H7 (cell line): ENCODE data around the gene NLE1. TPM values are rescaled to one million over a fixed set of nuclear protein-coding genes. Genes with fewer than 3 reads are reported as not detected.
"Not testable (repeated sequence)": the region's sequence is repeated elsewhere in the genome, so short reads cannot be mapped to it uniquely, and the experiment has no call there.

Experiments
- DNase-seq: peaks from one replicate; pipeline ENCODE4 v3.0.0; 2012
- H3K27me3 ChIP-seq: 2 replicates; pipeline ENCODE4 v1.6.0; 2011; ENCODE audit warnings: mild to moderate bottlenecking, low read length; ENCODE audit not compliant: control insufficient read depth, insufficient read depth
- H3K36me3 ChIP-seq: replicated peaks from 2 replicates; pipeline ENCODE4 v1.5.1; 2011; ENCODE audit warnings: low read length; ENCODE audit not compliant: control insufficient read depth, insufficient read depth
- H3K4me3 ChIP-seq: 2 replicates; pipeline ENCODE4 v1.5.1; 2011; ENCODE audit warnings: low read depth, mild to moderate bottlenecking, control low read depth, low read length, moderate library complexity; ENCODE audit not compliant: insufficient read depth
- total RNA-seq: library from RNA; depleted of rRNA; stranded (reverse); fragments of >200 nt; shearing (Covaris generic); gene quantifications from 2 replicates; pipeline ENCODE4 v1.2.3, GENCODE V29; 2014

The NLE1 gene
- total RNA-seq, 1 experiment from 2014 or later = 61.7 TPM

DNA sequence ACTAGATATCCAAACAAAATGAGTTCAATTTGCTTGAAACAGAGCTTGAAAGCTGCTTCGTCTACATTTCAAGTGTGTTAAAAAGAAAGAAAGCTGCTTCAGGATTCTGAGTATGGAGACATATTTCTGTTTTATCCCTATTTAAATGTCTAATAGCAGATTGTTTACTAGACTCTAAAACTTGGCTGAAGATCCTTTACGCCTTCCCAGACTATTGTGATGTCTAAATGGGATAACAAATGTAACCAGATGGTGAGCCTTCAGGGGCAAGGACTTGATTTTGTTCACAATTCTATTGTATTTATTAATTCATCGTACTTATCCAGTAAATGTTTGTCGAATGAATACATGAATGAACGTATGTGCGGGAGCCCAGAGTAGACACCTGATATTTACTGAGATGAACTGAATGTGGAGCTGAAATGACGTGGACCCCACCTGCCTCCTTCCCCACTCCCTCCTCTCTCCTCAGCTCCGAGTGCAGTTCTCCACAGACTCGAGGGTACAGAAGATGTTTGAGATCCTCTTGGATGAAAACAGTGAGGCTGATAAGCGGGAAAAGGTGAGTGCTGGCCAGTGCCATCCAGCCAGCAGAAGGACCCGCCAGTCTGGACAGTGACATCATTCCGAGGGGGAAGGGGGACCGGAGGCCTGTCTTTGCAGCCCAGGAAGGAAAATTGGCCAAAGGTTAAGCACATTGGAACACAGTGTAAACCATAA, 10.5 kb upstream of the NLE1 start:
- no peak for DNase-seq
- no peak overlapping the region for H3K4me3 ChIP-seq
- no peaks in the 10 kb centered on the region for H3K36me3 ChIP-seq
- no peaks in the 10 kb centered on the region for H3K27me3 ChIP-seq

DNA sequence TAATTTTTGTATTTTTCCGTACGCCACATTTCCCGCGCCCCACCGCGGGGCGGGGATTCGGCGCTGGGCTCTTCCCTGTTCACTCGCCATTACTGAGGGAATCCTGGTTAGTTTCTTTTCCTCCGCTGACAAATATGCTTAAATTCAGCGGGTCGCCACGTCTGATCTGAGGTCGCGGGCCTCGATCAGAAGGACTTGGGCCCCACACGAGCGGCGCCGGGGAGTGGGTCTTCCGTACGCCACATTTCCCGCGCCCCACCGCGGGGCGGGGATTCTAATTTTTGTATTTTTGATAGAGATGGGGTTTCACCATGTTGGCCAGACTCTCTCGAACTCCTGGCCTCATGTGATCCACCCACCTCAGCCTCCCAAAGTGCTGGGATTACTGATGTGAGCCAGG, 9.0 kb upstream of the NLE1 start:
- not testable (repeated sequence) for DNase-seq, H3K27me3 ChIP-seq, H3K36me3 ChIP-seq, H3K4me3 ChIP-seq

DNA sequence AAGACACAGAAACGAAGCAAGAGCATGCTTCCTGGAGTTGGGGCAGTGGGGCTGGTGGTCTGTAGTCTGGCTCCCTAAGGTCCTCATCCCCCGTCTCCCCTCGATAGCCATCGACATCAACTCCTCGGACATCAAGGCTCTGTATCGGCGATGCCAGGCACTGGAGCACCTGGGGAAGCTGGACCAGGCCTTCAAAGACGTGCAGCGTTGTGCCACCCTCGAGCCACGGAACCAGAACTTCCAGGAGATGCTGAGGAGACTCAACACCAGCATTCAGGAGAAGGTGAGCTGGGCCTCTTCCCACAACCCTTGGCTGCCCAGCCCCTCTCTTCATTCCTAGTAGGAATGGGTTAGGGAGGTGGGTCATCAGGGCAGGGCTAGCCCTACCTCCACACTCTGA, 7.8 kb upstream of the NLE1 start:
- Histone ChIP-seq H3K36me3 (no peaks in the 10 kb centered on the region), H3K27me3 (no peaks in the 10 kb centered on the region), H3K4me3 (no peak overlapping the region)
- DNase-seq = no peak

DNA sequence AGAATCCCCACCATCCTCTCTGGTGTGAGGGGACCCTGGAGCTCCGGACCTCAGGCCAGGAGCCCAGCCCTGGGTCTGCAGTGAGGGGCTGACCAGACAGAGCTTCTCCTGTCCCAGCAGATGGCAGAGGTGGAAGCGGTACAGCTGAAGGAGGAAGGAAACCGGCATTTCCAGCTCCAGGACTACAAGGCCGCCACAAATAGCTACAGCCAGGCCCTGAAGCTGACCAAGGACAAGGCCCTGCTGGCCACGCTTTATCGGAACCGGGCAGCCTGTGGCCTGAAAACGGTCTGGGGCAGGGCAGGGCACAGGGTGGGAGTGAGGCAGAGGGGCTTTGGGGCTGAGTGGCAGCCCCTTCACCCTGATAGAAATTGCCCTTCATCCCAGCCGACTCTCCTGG, 6.0 kb upstream of the NLE1 start:
- DNase-seq = no peak
- no peak overlapping the region for H3K4me3 ChIP-seq
- no peaks in the 10 kb centered on the region for H3K27me3 ChIP-seq
- H3K36me3 ChIP-seq = no peaks in the 10 kb centered on the region

DNA sequence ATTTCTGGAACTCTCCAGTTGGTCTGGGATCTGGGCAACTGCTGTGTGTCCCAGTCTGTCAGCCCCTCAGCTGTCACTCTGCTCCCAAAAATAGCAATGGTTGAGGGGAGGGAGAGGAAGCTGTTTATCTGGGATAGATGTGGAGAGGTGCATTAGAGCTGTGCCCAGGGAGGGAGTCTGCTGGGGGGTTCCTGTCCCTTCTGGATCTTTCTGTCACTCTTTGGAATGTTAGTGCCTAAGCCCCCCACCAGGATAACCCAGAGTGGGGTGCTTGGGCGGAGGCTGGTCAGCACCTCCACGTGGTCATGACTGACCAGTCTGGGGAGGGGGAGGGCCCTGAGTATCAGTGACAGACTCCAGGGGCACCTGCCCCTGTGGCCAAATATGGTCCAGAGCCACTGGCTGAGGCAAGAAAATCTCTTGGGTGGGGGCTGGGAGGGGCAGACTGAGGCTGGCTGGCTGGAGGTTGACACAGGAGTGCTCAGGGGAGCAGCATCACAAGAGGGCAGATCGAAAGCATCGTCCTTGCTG, 5.3 kb upstream of the NLE1 start, which contains the start of gene UNC45B:
TSS of gene UNC45B (plus strand) at position 443 of the 531 bp plus-strand sequence. CDS start 447 bp downstream, outside the sequence.
- no peaks in the 10 kb centered on the region for H3K27me3 ChIP-seq

DNA sequence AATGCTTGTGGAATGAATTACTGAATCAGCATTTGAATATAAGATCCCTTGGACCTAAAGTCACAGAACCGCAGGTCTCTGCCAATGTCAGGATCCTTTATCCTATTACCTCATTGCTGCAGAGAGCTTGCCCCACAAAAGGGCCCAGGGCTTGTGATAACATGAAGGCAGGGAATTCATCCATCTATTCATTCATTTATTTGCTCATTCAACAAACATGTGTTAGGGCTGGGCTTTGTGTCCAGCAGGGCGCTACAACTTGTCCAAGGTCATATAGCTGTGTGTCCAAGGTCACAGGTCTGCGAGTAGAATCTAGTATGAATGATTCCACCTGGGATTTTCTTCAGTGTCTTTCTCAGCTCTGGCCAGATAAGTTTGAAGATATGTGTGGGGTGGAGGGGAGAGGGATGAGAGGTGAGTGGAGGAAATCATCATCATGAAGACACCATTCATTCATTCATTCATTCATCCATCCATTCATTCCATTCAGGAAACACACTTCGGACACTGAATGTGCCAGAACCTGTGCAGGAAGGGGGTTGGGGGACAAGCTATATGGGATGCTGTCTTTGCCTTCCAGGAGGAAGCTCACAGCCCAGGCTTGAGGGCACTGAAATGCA, 4.2 kb upstream of the NLE1 start:
- Histone ChIP-seq H3K27me3 (no peaks in the 10 kb centered on the region), H3K36me3 (no peaks in the 10 kb centered on the region)
- DNase-seq = no peak

More for the DNA sequence above, 5.3 kb upstream of the NLE1 start, which contains the start of gene UNC45B:
- DNase-seq = no peak
- no peak within 1 kb of the TSS for H3K4me3 ChIP-seq
- no peaks in the 10 kb centered on the region for H3K36me3 ChIP-seq

DNA sequence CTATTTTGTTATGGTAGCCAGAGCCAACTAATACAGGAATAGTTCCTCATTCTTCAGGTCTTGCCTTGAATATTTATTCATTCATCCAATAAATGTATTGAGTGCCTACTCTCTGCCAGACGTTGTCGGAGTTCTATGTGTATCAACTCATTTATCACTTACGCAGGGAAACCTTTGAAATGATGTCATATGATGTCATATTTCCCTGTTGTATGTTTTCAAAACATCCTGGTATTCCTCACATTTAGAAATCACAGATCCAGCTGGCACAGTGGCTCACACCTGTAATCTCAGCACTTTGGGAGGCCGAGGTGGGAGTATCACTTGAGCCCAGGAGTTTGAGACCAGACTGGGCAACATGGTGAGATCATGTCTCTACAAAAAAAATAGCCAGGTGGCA, 2.7 kb upstream of the NLE1 start:
- no peak for DNase-seq
- Histone ChIP-seq H3K27me3 (no peaks in the 10 kb centered on the region), H3K36me3 (no peaks in the 10 kb centered on the region), H3K4me3 (no peak overlapping the region)

More for the DNA sequence above, 4.2 kb upstream of the NLE1 start:
- no peak overlapping the region for H3K4me3 ChIP-seq

DNA sequence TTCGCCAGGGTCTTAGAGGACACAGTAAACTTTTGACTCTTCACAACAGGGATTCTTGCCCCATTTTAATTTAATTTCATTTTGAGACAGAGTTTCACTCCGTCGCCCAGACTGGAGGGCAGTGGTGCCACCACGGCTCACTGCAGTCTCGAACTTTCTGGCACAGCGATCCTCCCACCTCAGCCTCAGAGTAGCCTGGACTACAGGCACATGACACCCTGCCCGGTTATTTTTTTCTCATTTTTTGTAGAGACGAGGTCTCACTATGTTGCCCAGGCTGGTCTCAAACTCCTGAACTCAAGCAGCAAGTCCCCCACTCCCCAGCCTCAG, 329 bp upstream of the NLE1 start:
- no peak for DNase-seq
- Histone ChIP-seq H3K27me3 (no peaks in the 10 kb centered on the region), H3K36me3 (peaks cover 21% of the 10 kb centered on the region), H3K4me3 (no peak overlapping the region; the same call in 1 of the 2 replicates)

DNA sequence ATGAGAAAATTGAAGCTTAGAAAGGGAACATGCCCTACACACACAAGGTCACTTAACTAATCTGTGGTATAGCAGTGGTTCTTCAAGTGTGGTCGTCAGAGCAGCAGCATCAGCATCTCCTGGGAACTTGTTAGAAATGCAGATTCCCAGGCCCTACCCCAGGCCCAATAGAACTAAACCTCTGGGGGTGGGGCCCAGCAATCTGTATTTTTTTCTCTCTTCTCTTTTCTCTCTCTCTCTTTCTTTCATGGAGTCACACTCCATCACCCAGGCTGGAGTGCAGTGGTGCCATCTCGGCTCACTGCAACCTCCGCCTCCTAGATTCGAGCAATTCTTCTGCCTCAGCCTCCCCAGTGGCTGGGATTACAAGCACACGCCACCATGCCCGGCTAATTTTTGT, 3.9 kb downstream of the NLE1 start:
- Histone ChIP-seq H3K36me3 (peaks cover 58% of the 10 kb centered on the region), H3K4me3 (no peak overlapping the region), H3K27me3 (no peaks in the 10 kb centered on the region)
- no peak for DNase-seq

DNA sequence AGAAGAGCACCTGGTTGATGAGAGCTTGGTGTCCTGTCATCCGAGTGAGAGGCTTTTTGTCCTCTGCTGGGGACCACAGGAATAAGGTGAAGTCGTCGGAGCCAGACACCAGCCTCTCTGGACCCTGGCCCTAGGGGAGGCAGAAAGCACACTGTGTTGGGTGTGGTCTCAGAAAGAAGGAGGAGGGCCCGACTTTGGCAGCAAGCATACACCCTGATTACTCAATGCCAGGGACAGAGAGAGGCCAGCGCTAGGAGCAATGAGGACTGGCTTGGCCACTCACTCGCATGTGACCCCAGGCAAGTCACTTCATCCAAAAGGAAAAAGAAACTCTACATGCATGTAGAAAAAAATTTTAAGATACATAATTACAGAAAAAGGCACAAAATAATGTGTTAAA, 6.8 kb downstream of the NLE1 start:
- Histone ChIP-seq H3K27me3 (no peaks in the 10 kb centered on the region), H3K4me3 (no peak overlapping the region), H3K36me3 (peaks cover 70% of the 10 kb centered on the region)
- no peak for DNase-seq

DNA sequence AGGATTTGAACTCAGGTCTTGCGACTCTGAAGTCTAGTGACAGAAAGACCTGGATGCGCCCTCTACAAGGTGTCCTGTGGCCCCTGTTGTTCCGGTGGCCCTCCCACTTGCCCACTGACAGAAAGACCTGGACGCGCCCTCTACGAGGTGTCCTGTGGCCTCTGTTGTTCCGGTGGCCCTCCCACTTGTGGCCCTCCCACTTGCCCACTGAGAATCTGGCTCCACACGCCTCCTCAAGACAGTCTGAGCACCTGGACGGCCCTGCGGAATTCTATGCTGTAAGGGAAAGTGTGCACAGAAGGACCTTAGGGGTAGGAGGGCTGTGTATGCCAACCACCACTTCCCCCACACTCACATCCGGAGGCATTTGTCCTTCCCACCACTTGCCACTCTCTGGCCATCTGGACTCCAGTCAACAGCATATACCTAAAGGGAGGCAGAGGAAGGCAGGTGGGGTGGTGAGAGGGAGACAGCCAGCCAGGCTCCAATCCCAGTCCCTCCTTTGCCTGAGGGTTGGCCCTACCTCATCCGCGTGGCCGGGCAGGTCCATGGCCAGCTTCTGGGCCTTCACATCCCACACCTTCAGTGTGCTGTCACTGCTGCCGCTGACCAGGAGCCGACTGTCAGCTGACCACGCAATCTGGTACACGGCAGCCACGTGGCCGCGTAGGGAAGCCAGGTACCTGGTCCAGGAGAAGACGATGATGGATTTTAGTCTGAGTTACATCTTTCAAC, 9.1 kb downstream of the NLE1 start:
- Histone ChIP-seq H3K27me3 (no peaks in the 10 kb centered on the region), H3K36me3 (peaks cover 54% of the 10 kb centered on the region), H3K4me3 (no peak overlapping the region)
- DNase-seq = no peak

DNA sequence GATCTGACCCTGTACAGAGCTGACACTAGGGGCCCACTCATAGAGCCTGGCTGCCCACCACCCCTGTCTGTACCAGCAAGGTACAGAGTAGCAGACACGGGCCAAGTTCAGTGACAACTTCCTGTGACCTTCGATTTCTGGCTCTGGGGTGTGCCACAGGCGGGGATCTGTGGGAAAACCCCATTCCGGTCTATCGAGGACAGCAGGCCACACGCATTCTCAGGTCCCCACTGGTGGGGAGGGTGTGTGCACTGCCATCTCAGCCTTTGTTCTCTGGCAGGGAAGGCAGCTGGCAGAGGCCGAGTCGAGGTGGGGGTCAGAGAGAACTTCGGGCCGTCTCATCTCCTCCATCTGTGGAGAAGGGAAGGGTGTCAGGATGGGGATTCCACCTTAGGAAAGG, 10.0 kb downstream of the NLE1 start:
- no peaks in the 10 kb centered on the region for H3K27me3 ChIP-seq
- DNase-seq = no peak
- H3K36me3 ChIP-seq = peaks cover 46% of the 10 kb centered on the region
- no peak overlapping the region for H3K4me3 ChIP-seq

DNA sequence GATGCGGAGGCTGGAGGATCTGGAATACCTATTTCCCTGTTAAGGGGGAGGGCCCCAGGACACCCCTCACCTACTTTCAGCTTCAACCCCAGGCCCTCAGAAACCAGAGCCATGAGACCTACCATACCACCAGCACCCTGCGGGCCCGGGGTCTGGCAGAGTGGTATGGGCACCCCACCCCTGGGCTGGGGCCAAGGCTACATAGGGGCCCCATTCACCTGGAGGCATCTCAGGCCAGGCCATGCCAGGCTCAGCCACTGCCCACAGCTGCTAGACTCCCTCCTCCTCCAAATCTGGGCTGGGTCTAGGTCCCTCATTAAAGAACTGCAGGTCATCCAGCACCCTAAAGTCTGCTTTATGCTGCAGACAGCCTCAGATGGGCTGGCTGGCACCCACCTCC, 11.7 kb downstream of the NLE1 start:
- Histone ChIP-seq H3K36me3 (peaks cover 30% of the 10 kb centered on the region), H3K27me3 (no peaks in the 10 kb centered on the region), H3K4me3 (no peak overlapping the region)
- DNase-seq = no peak

DNA sequence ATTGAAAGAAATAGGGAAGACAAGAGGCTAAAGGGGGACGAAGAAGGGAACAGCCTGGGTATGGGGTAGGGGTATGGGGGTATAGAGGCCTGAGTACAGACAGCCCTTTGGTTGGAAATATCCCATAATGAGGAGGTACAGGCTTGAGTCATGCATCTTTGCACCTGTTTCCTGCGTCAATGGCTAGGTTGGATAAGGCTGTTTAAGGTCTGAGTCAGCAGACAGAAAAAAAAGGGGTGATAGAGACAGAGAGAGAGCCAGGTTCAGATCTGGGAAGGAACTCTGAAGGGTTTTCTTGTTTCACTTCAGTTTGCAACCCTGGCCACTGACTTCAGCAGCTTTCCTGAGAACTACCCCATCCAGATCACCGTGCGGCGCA, 12.1 kb downstream of the NLE1 start:
- H3K4me3 ChIP-seq = no peak overlapping the region
- peaks cover 26% of the 10 kb centered on the region for H3K36me3 ChIP-seq
- no peaks in the 10 kb centered on the region for H3K27me3 ChIP-seq
- DNase-seq = no peak
